Measurements from ENCODE around the gene EVI5L.
A peak's percentile ranks its signal among the peaks of the same experiment; 100 is the strongest.
"Not testable (repeated sequence)": the region's sequence is repeated elsewhere in the genome, so short reads cannot be mapped to it uniquely, and the experiment has no call there.

The EVI5L gene

GRCh38 chr19:7847664-7848063 is 17.6 kb downstream of the EVI5L start:
- no peak for DNase-seq

GRCh38 chr19:7848779-7849457 is 18.9 kb downstream of the EVI5L start:
- no peak for DNase-seq

GRCh38 chr19:7849631-7849999 is 19.6 kb downstream of the EVI5L start:
- DNase-seq, result no peak

- DNase-seq, result peak; percentile 21
Measured at GRCh38 chr19:7850000-7850813, 20.2 kb downstream of the EVI5L start.

GRCh38 chr19:7850945-7851622 is 21.1 kb downstream of the EVI5L start:
- no peak for DNase-seq

GRCh38 chr19:7851623-7852500 is 21.8 kb downstream of the EVI5L start:
- no peak for DNase-seq

GRCh38 chr19:7852851-7853769 is 23.1 kb downstream of the EVI5L start:
- DNase-seq, result peak; percentile 87

- DNase-seq, result no peak
Measured at GRCh38 chr19:7853770-7854128, 23.7 kb downstream of the EVI5L start.

GRCh38 chr19:7855426-7856108 is 25.5 kb downstream of the EVI5L start:
- no peak for DNase-seq

- no peak for DNase-seq
Measured at GRCh38 chr19:7856109-7856591, 26.1 kb downstream of the EVI5L start.

GRCh38 chr19:7856679-7857663 is 27.0 kb downstream of the EVI5L start:
- no peak for DNase-seq

GRCh38 chr19:7857727-7858108 is 27.7 kb downstream of the EVI5L start:
- no peak for DNase-seq

- DNase-seq, result no peak
Measured at GRCh38 chr19:7858109-7858770, 28.2 kb downstream of the EVI5L start.

- DNase-seq, result not testable (repeated sequence)
Measured at GRCh38 chr19:7859087-7859486, 29.1 kb downstream of the EVI5L start.

GRCh38 chr19:7859831-7860713 is 30.1 kb downstream of the EVI5L start:
- DNase-seq, result no peak

GRCh38 chr19:7860714-7861618 is 30.9 kb downstream of the EVI5L start:
- no peak for DNase-seq
